HepG2 (cell line): ENCODE data around the gene BID. TPM values are rescaled to one million over a fixed set of nuclear protein-coding genes. Genes with fewer than 3 reads are reported as not detected.

Source experiments
- ATAC-seq: fragments of 200-7000 bp; cut with Tn5 transposase; 3 replicates; pipeline ENCODE4 v1.9.1; 2020; ENCODE audit warnings: mild to moderate bottlenecking, moderate library complexity
- BruUV-seq: library from RNA; stranded (reverse); fragments of 400-500 nt; replicated peaks from 2 replicates; lab custom pipeline; 2021; lab: Mats Ljungman, UMichigan
- CTCF ChIA-PET: fragments of 300-600 bp; formaldehyde crosslinking; extraction: SDS; loops from one replicate; lab custom pipeline; 2021; ENCODE audit warnings: low total read pairs, inconsistent platforms, low intra/inter-chr PET ratio; lab: Yijun Ruan, JAX
- POLR2A ChIA-PET: fragments of 350-600 bp; sonication (Branson Sonifier 250); formaldehyde crosslinking; loops from one replicate; lab custom pipeline; 2020; ENCODE audit warnings: antibody characterized with exemption, inconsistent platforms; lab: Yijun Ruan, JAX
- DNase-seq: peaks from one replicate; pipeline ENCODE4 v3.0.0-alpha.2; 2015; ENCODE audit warnings: low spot score
- FAIRE-seq: peaks from 3 replicates; lab custom pipeline; 2011; peaks lifted over from hg19 to GRCh38; lab: Jason Lieb, UNC
- H2AFZ ChIP-seq: one replicate; pipeline ENCODE4 v1.6.1; 2011; ENCODE audit warnings: low read length, inconsistent platforms
- H3K27ac ChIP-seq: fragments of 300-600 bp; 3 replicates; pipeline ENCODE4 v1.8.0; 2011; ENCODE audit warnings: mixed run types, mild to moderate bottlenecking, mixed read lengths, low read length, inconsistent platforms; ENCODE audit not compliant: insufficient read depth; ENCODE audit errors: extremely low read length
- H3K27me3 ChIP-seq, 2 experiments: fragments of 200-600 bp in 1 of 2; 2 replicates in 1 of 2; 3 replicates in 1 of 2; pipeline versions ENCODE4 v1.6.0 to v1.8.0; 2011; ENCODE audit warnings: low read length in 2 of 2, mild to moderate bottlenecking in 2 of 2, moderate library complexity in 2 of 2, inconsistent platforms in 1 of 2; ENCODE audit not compliant: insufficient read depth in 2 of 2, control insufficient read depth in 1 of 2
- H3K36me3 ChIP-seq, 2 experiments: fragments of 200-600 bp in 1 of 2; replicated peaks in 1 of 2; 2 replicates in 1 of 2; 3 replicates in 1 of 2; pipeline versions ENCODE4 v1.5.1 to v1.8.0; 2011; ENCODE audit warnings: low read length in 2 of 2, inconsistent platforms in 1 of 2; ENCODE audit not compliant: insufficient read depth in 2 of 2, control insufficient read depth in 1 of 2
- H3K4me1 ChIP-seq: 2 replicates; pipeline ENCODE4 v1.5.1; 2012; ENCODE audit warnings: low read length, inconsistent platforms; ENCODE audit not compliant: insufficient read depth
- H3K4me2 ChIP-seq: 2 replicates; pipeline ENCODE4 v1.6.0; 2011; ENCODE audit warnings: low read depth, low read length, inconsistent platforms
- H3K4me3 ChIP-seq, 3 experiments: fragments of 200-600 bp in 1 of 3; sonication (generic), shearing (Covaris generic) in 1 of 3; replicated peaks in 1 of 3; 2 replicates each; pipeline ENCODE4 v1.5.1; 2011 to 2016; ENCODE audit warnings: low read length in 3 of 3, inconsistent platforms in 2 of 3, low read depth in 2 of 3, mild to moderate bottlenecking in 2 of 3, control low read depth in 1 of 3, mixed read lengths in 1 of 3; ENCODE audit not compliant: insufficient read depth in 1 of 3
- H3K79me2 ChIP-seq: one replicate; pipeline ENCODE4 v1.6.1; 2011; ENCODE audit warnings: low read length, inconsistent platforms; ENCODE audit not compliant: insufficient read depth
- H3K9ac ChIP-seq: 2 replicates; pipeline ENCODE4 v1.6.0; 2011; ENCODE audit warnings: mild to moderate bottlenecking, low read depth, low read length, inconsistent platforms; ENCODE audit not compliant: insufficient read depth
- H3K9me3 ChIP-seq: 2 replicates; pipeline ENCODE4 v1.5.1; 2012; ENCODE audit warnings: mild to moderate bottlenecking, low read length
- H4K20me1 ChIP-seq: 2 replicates; pipeline ENCODE4 v1.6.0; 2011; ENCODE audit warnings: inconsistent platforms, mild to moderate bottlenecking, low read length, moderate library complexity; ENCODE audit not compliant: insufficient read depth
- CBX1 ChIP-seq: IDR thresholded peaks from one replicate; pipeline ENCODE4 v1.6.1; 2016; ENCODE audit warnings: antibody characterized with exemption, low read depth
- NR2F6 ChIP-seq, 2 experiments: IDR thresholded peaks; 2 replicates each; pipeline ENCODE4 v1.6.1; 2016; ENCODE audit warnings: antibody characterized with exemption in 1 of 2, mild to moderate bottlenecking in 1 of 2
- SMAD1 ChIP-seq: sonication (generic); formaldehyde crosslinking; IDR thresholded peaks from 2 replicates; pipeline ENCODE4 v1.4.0; 2020; ENCODE audit warnings: missing genetic modification reagents, low read depth, mild to moderate bottlenecking, borderline replicate concordance
- ZFAT ChIP-seq: sonication (generic); formaldehyde crosslinking; conservative IDR thresholded peaks from 2 replicates; pipeline ENCODE4 v1.8.1; 2023; ENCODE audit warnings: missing genetic modification reagents, inconsistent platforms
- ZNF264 ChIP-seq: sonication (generic); formaldehyde crosslinking; IDR thresholded peaks from 2 replicates; pipeline ENCODE4 v1.4.0; 2020; ENCODE audit warnings: missing genetic modification reagents
- ZNF547 ChIP-seq: sonication (generic); formaldehyde crosslinking; IDR thresholded peaks from 2 replicates; pipeline ENCODE4 v1.5.1; 2020; ENCODE audit warnings: mild to moderate bottlenecking, missing genetic modification reagents
- ZNF687 ChIP-seq: sonication (generic); formaldehyde crosslinking; IDR thresholded peaks from 2 replicates; pipeline ENCODE4 v1.5.1; 2020; ENCODE audit warnings: mild to moderate bottlenecking, missing genetic modification reagents, moderate library complexity
- WGBS: methylation state at CpG from one replicate; pipeline ENCODE4 v1.1.6; 2017; ENCODE audit warnings: low lambda C conversion rate; 5-methylcytosine and 5-hydroxymethylcytosine counted together
- in situ Hi-C: cut with HindIII; loops from 2 replicates; pipeline ENCODE4 v1.10.0; 2017; ENCODE audit warnings: low pct_unique_long_range_greater_than_20kb; ENCODE audit not compliant: extremely low pct_ligation_motif_present
- intact Hi-C: fragments of 100-400 bp; cut with micrococcal nuclease; formaldehyde crosslinking; loops from one replicate; pipeline ENCODE4 v1.10.0; 2022; ENCODE audit not compliant: unreplicated experiment
- polyA plus RNA-seq, 8 experiments: library from polyadenylated mRNA; depleted of rRNA in 3 of 8; stranded (reverse) in 7 of 8; unstranded in 1 of 8; fragments of >200 nt; fragmentation: Illumina TruSeq in 4 of 8; extraction: Trizol in 4 of 8; gene quantifications; 2 replicates each; pipeline versions ENCODE4 v1.2.1 to v1.2.3, GENCODE V29; 2011 to 2016; ENCODE audit warnings: low read depth in 4 of 8, missing spikeins in 1 of 8, mixed read lengths in 1 of 8; ENCODE audit not compliant: insufficient read depth in 1 of 8
- total RNA-seq, 5 experiments: library from RNA; depleted of rRNA; stranded (reverse); fragments of >200 nt; fragmentation: Illumina TruSeq; extraction: Trizol; gene quantifications; 2 replicates each; pipeline ENCODE4 v1.2.3, GENCODE V29; 2016; ENCODE audit warnings: low read depth in 1 of 5

The BID gene
- total and polyA plus RNA-seq, 2 of the 13 experiments (the other 11 are each of a cell fraction or from before 2014, with no cell fraction given), result 35.3 to 51.7 TPM

DNA sequence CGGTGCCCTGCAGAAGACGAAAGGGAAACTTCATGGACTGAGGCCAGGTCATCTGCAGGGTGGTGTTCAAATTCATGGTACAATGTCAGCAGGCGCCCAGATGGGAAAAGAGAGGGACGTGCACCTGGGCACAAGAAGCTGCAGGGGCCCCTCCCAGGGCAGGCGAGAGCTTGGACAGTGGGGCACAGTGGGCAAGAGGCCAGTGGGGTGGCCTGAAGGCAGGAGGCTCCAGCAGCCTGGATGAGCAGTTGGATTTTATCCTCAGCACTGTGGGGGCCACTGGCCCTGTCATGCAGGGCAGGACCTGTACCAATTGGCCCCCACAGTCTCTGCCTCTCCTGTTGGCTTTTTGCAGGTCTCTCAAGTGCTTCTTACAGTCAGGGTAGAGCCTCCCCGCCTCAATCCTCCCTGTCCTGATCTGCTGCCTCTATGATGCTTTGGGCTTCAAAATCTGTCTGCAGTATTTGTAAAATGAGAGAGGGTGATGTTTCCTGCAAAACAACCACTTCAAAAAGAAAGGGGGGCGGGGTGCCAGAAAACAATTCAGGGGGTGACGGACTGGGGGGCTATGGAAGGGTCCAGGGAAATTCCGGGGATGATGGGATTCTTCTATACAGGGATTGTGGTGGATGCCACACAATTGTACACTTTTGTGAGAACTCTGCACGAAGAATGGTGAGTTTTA lies 1.7 kb upstream of the BID start:
- intact Hi-C loops, result no loop called here
- 93% methylated on average over 10 of the region's 10 CpGs for WGBS
- POLR2A ChIA-PET, result interaction anchor here (1.5 to 3.4 kb wide), 3 partner anchors 10 to 15 kb away, joined by 3 to 24 read pairs (median 7); no protein-coding TSS in a partner anchor
- no peak overlapping the region for H3K9ac ChIP-seq
- no peaks in the 10 kb centered on the region for H3K9me3 ChIP-seq
- TF ChIP-seq ZFAT (CRISPR knock-in tag) (no peak), ZNF264 (no peak), SMAD1 (CRISPR knock-in tag) (no peak), NR2F6 (IDR thresholded peaks at IDR 0.05) (no peak), NR2F6 (CRISPR knock-in tag; IDR thresholded peaks at IDR 0.05) (no peak), ZNF547 (no peak)
- TF ChIP-seq, all 625 proteins: peak for 0
- DNase-seq, result no peak
- H3K4me3 ChIP-seq, result no peak overlapping the region; a peak in 1 of 6 replicates
- H3K79me2 ChIP-seq, result peaks cover 30% of the 10 kb centered on the region
- no peak for FAIRE-seq
- BruUV-seq, result no TSS peak
- H3K4me2 ChIP-seq, result peak overlapping the region; percentile 86; the same call in 1 of the 2 replicates
- no peak overlapping the region for H3K27ac ChIP-seq
- in situ Hi-C loops, result no loop called here
- H2AFZ ChIP-seq, result no peak overlapping the region
- no peak for ATAC-seq
- no peaks in the 10 kb centered on the region for H4K20me1 ChIP-seq
- CTCF ChIA-PET, result no interaction called here
- H3K36me3 ChIP-seq, result no peaks in the 10 kb centered on the region; a peak in 1 of 5 replicates
- H3K27me3 ChIP-seq, result no peaks in the 10 kb centered on the region; a peak in 1 of 5 replicates
- peaks cover 72% of the 10 kb centered on the region for H3K4me1 ChIP-seq

- Histone ChIP-seq H4K20me1 (no peaks in the 10 kb centered on the region), H3K9ac (peak overlapping the region; percentile 85), H3K9me3 (no peaks in the 10 kb centered on the region), H3K27ac (no peak overlapping the region), H3K4me3 (peak overlapping the region; percentile 63 to 89 (median 83)), H3K4me2 (peak overlapping the region; percentile 86), H3K36me3 (no peaks in the 10 kb centered on the region; a peak in 1 of 5 replicates), H3K27me3 (no peaks in the 10 kb centered on the region; a peak in 1 of 5 replicates), H3K4me1 (peaks cover 64% of the 10 kb centered on the region), H2AFZ (no peak overlapping the region), H3K79me2 (peaks cover 30% of the 10 kb centered on the region)
- WGBS, result 73% methylated on average over 23 of the region's 27 CpGs
- intact Hi-C loops, result no loop called here
- DNase-seq, result no peak
- FAIRE-seq, result no peak
- in situ Hi-C loops, result no loop called here
- CTCF ChIA-PET, result no interaction called here
- POLR2A ChIA-PET, result interaction anchor here (1.4 to 3.7 kb wide), 2 partner anchors 10 kb away, joined by 3 to 15 read pairs; no protein-coding TSS in a partner anchor
- peak; percentile 30 for TF ChIP-seq ZNF687 (CRISPR knock-in tag)
- TF ChIP-seq CBX1, result no peak
- no peak for ATAC-seq
- BruUV-seq, result no TSS peak
These were observed 837 bp upstream of the BID start for GRCh38 chr22:17774926-17775685.
